ENCODE results near the gene YRDC. TPM values are rescaled to one million over a fixed set of nuclear protein-coding genes. Genes with fewer than 3 reads are reported as not detected.

The YRDC gene
- polyA plus RNA-seq, 1 of the 3 experiments (the other 2 are of a cell fraction) = 34.2 TPM

DNA sequence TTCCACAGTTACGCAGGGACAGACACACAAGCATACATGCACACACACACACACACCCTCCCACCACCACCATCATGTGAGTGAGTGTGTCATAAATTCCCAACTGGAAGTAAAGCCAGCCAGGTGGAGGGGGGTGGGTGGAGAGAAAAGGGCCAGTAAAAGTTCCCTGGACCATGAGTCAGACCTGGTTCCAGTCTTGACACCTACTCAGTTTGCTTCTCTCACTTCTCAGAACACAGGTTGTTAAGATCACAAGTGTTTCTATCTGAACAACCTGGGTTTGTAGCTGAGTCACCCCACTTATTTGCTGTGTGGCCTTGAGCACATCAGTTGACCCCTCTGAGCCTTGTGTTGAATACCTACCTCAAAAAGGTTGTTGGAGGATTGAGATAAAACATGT, 52.7 kb downstream of the YRDC start:
- CTCF ChIA-PET = interaction anchor here (0.8 to 1.2 kb wide), 2 partner anchors 11 to 68 kb away, joined by 3 to 7 read pairs; no protein-coding TSS in a partner anchor
- POLR2A ChIA-PET = no interaction called here
- DNase-seq = no peak
- no peak overlapping the region for H3K4me2 ChIP-seq
- H3K27ac ChIP-seq (ENCODE audit: low read depth in 2 of 2, low read length in 1 of 2) = no peak overlapping the region
- WGBS (ENCODE audit: low lambda C conversion rate) = 85% methylated on average over 1 of the region's 1 CpG
- no peaks in the 10 kb centered on the region for H3K9me3 ChIP-seq
- H4K20me1 ChIP-seq (ENCODE audit: insufficient read depth) = no peaks in the 10 kb centered on the region
- TF ChIP-seq RCOR1 (IDR thresholded peaks at IDR 0.05; ENCODE audit: low read length) (no peak), RAD21 (IDR thresholded peaks at IDR 0.05; ENCODE audit: low read length) (no peak)
- no peak overlapping the region for H2AFZ ChIP-seq (ENCODE audit: low read depth)
- H3K4me3 ChIP-seq (ENCODE audit: low read depth in 2 of 2, low read length in 1 of 2) = no peak overlapping the region
- no peaks in the 10 kb centered on the region for H3F3A ChIP-seq (replicated peaks; ENCODE audit: insufficient read depth)
- no peak overlapping the region for H3K9ac ChIP-seq
- H3K4me1 ChIP-seq (ENCODE audit: control insufficient read depth in 1 of 2, insufficient read depth in 2 of 2, low read depth in 1 of 2, low read length in 1 of 2) = no peaks in the 10 kb centered on the region; a peak in 1 of 4 replicates
- H3K9me2 ChIP-seq = no peaks in the 10 kb centered on the region
- peaks cover 22% of the 10 kb centered on the region for H3K27me3 ChIP-seq (ENCODE audit: insufficient read depth)
- no peaks in the 10 kb centered on the region for H3K79me2 ChIP-seq (ENCODE audit: insufficient read depth)
- no peaks in the 10 kb centered on the region for H3K36me3 ChIP-seq (replicated peaks in 1 of 2; ENCODE audit: control insufficient read depth in 1 of 2, insufficient read depth in 2 of 2, low read length in 1 of 2)

DNA sequence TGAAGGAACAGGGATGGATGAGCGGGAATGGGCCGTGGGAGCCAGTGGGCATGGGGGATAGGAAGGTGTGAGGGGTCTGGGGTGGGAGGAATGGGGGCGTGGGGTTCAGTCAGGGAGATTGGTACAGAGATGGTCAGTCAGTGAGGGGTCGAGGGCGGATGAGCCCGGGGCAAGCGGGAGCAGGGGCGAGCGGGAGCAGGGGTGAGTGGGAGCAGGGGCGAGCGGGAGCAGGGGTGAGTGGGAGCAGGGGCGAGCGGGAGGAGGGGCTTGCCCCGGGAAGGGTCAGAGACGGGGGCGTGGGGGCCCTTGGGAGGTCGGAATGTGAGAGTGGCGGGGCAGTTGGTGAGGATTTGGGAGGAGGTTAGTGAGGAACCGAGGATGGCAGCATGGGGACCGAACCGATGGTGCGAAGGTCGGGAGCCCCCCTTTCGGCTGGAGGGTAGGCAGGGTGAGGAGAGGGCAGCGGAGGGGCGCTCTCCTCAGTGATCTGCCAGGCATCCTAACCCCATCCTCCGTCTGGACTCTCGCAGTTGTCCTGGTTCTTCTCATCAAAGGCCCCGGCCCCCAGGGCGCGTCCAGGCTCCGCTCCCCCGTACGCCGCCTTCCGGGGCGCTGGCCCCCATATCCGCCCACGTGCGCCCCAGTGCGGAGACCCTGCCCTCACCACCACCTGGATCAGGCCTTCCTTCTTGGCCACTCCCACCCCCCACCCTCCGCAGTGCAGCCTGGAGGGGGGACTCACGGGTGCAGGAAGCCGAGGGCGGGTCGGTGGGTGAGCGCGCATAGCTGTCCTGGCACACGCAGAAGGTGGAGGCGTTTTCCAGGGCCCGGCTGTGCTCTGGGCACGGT, 54.3 kb downstream of the YRDC start:
- Histone ChIP-seq H3K36me3 (replicated peaks in 1 of 2; ENCODE audit: control insufficient read depth in 1 of 2, insufficient read depth in 2 of 2, low read length in 1 of 2) (no peaks in the 10 kb centered on the region), H3F3A (replicated peaks; ENCODE audit: insufficient read depth) (no peaks in the 10 kb centered on the region), H3K79me2 (ENCODE audit: insufficient read depth) (no peaks in the 10 kb centered on the region), H3K27ac (ENCODE audit: low read depth in 2 of 2, low read length in 1 of 2) (no peak overlapping the region), H3K9me2 (no peaks in the 10 kb centered on the region), H3K4me1 (ENCODE audit: control insufficient read depth in 1 of 2, insufficient read depth in 2 of 2, low read depth in 1 of 2, low read length in 1 of 2) (no peaks in the 10 kb centered on the region; a peak in 1 of 4 replicates), H4K20me1 (ENCODE audit: insufficient read depth) (no peaks in the 10 kb centered on the region), H3K9ac (no peak overlapping the region), H3K9me3 (no peaks in the 10 kb centered on the region), H3K27me3 (ENCODE audit: insufficient read depth) (peaks cover 22% of the 10 kb centered on the region), H3K4me3 (ENCODE audit: low read depth in 2 of 2, low read length in 1 of 2) (peak overlapping the region in 1 of 2 experiments; percentile 46; a peak in 1 of 4 replicates), H3K4me2 (no peak overlapping the region), H2AFZ (ENCODE audit: low read depth) (no peak overlapping the region)
- POLR2A ChIA-PET = no interaction called here
- peak; percentile 51 for DNase-seq
- 44% methylated on average over 38 of the region's 52 CpGs for WGBS (ENCODE audit: low lambda C conversion rate)
- TF ChIP-seq EP300 (IDR thresholded peaks at IDR 0.05; ENCODE audit: borderline replicate concordance in 1 of 2, low read depth in 1 of 2, low read length in 1 of 2) = no peak
- no peak for TF ChIP-seq RCOR1 (IDR thresholded peaks at IDR 0.05; ENCODE audit: low read length)
- TF ChIP-seq RFX5 (IDR thresholded peaks at IDR 0.05; ENCODE audit: low read length) = no peak
- TF ChIP-seq CHD2 (IDR thresholded peaks at IDR 0.05; ENCODE audit: low read length, partially characterized antibody) = no peak
- no peak for TF ChIP-seq ELF1 (IDR thresholded peaks at IDR 0.05)
- no peak for TF ChIP-seq TCF12 (IDR thresholded peaks at IDR 0.05)
- TF ChIP-seq, protein P1, sequence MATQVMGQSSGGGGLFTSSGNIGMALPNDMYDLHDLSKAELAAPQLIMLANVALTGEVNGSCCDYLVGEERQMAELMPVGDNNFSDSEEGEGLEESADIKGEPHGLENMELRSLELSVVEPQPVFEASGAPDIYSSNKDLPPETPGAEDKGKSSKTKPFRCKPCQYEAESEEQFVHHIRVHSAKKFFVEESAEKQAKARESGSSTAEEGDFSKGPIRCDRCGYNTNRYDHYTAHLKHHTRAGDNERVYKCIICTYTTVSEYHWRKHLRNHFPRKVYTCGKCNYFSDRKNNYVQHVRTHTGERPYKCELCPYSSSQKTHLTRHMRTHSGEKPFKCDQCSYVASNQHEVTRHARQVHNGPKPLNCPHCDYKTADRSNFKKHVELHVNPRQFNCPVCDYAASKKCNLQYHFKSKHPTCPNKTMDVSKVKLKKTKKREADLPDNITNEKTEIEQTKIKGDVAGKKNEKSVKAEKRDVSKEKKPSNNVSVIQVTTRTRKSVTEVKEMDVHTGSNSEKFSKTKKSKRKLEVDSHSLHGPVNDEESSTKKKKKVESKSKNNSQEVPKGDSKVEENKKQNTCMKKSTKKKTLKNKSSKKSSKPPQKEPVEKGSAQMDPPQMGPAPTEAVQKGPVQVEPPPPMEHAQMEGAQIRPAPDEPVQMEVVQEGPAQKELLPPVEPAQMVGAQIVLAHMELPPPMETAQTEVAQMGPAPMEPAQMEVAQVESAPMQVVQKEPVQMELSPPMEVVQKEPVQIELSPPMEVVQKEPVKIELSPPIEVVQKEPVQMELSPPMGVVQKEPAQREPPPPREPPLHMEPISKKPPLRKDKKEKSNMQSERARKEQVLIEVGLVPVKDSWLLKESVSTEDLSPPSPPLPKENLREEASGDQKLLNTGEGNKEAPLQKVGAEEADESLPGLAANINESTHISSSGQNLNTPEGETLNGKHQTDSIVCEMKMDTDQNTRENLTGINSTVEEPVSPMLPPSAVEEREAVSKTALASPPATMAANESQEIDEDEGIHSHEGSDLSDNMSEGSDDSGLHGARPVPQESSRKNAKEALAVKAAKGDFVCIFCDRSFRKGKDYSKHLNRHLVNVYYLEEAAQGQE (IDR thresholded peaks at IDR 0.05; ENCODE audit: low read depth, low read length) = no peak
- no peak for TF ChIP-seq POLR2AphosphoS5 (IDR thresholded peaks at IDR 0.05; ENCODE audit: low read depth, low read length)
- no peak for TF ChIP-seq MEF2A (IDR thresholded peaks at IDR 0.05; ENCODE audit: borderline replicate concordance, low read depth)
- no peak for TF ChIP-seq NRF1 (IDR thresholded peaks at IDR 0.05; ENCODE audit: low read depth, low read length)
- no peak for TF ChIP-seq RAD21 (IDR thresholded peaks at IDR 0.05; ENCODE audit: low read length)
- TF ChIP-seq, protein P2, sequence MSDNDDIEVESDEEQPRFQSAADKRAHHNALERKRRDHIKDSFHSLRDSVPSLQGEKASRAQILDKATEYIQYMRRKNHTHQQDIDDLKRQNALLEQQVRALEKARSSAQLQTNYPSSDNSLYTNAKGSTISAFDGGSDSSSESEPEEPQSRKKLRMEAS (IDR thresholded peaks at IDR 0.05; ENCODE audit: low read depth) = no peak
- TF ChIP-seq FOXM1 (IDR thresholded peaks at IDR 0.05; ENCODE audit: low read depth) = no peak
- TF ChIP-seq, protein P3, sequence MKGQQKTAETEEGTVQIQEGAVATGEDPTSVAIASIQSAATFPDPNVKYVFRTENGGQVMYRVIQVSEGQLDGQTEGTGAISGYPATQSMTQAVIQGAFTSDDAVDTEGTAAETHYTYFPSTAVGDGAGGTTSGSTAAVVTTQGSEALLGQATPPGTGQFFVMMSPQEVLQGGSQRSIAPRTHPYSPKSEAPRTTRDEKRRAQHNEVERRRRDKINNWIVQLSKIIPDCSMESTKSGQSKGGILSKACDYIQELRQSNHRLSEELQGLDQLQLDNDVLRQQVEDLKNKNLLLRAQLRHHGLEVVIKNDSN (IDR thresholded peaks at IDR 0.05; ENCODE audit: borderline replicate concordance, low read depth) = no peak
- TF ChIP-seq GATA2 (CRISPR knock-in tag; IDR thresholded peaks at IDR 0.05) = no peak
- TF ChIP-seq YY1 (IDR thresholded peaks at IDR 0.05; ENCODE audit: low read depth) = no peak
- no peak for TF ChIP-seq TEAD4 (IDR thresholded peaks at IDR 0.05; ENCODE audit: borderline replicate concordance, insufficient read depth)
- TF ChIP-seq, protein P4, sequence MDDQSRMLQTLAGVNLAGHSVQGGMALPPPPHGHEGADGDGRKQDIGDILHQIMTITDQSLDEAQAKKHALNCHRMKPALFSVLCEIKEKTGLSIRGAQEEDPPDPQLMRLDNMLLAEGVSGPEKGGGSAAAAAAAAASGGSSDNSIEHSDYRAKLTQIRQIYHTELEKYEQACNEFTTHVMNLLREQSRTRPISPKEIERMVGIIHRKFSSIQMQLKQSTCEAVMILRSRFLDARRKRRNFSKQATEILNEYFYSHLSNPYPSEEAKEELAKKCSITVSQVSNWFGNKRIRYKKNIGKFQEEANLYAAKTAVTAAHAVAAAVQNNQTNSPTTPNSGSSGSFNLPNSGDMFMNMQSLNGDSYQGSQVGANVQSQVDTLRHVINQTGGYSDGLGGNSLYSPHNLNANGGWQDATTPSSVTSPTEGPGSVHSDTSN (IDR thresholded peaks at IDR 0.05) = no peak
- TF ChIP-seq MXI1 (IDR thresholded peaks at IDR 0.05; ENCODE audit: low read depth, low read length) = no peak
- TF ChIP-seq, protein P5, sequence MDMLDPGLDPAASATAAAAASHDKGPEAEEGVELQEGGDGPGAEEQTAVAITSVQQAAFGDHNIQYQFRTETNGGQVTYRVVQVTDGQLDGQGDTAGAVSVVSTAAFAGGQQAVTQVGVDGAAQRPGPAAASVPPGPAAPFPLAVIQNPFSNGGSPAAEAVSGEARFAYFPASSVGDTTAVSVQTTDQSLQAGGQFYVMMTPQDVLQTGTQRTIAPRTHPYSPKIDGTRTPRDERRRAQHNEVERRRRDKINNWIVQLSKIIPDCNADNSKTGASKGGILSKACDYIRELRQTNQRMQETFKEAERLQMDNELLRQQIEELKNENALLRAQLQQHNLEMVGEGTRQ (IDR thresholded peaks at IDR 0.05; ENCODE audit: borderline replicate concordance, low read depth, low read length) = no peak
- CTCF ChIA-PET = no interaction called here

Data from SK-N-SH (cell line).